B cell (primary cell): ENCODE data around the gene FTSJ3. TPM values are rescaled to one million over a fixed set of nuclear protein-coding genes. Genes with fewer than 3 reads are reported as not detected.
A peak's percentile ranks its signal among the peaks of the same experiment; 100 is the strongest.

Source experiments
- ATAC-seq: fragments of 200-7000 bp; cut with Tn5 transposase; one replicate; pipeline ENCODE4 v1.10.0; 2021; ENCODE audit warnings: low read depth, mild to moderate bottlenecking, moderate number of reproducible peaks, moderate library complexity
- CTCF ChIA-PET: fragments of 350-600 bp; sonication (Branson Sonifier 250); formaldehyde crosslinking; loops from one replicate; lab custom pipeline; 2021; ENCODE audit warnings: antibody characterized with exemption, inconsistent platforms; lab: Charles Lee
- POLR2A ChIA-PET: fragments of 350-600 bp; sonication (Branson Sonifier 250); formaldehyde crosslinking; loops from one replicate; lab custom pipeline; 2021; ENCODE audit warnings: antibody characterized with exemption; lab: Charles Lee
- DNase-seq: peaks from one replicate; pipeline ENCODE4 v3.0.0; 2013
- H2AFZ ChIP-seq: 2 replicates; pipeline ENCODE4 v1.6.1; 2012; ENCODE audit warnings: mild to moderate bottlenecking, low read depth, low read length; ENCODE audit not compliant: insufficient read depth, poor library complexity, severe bottlenecking
- H3K27ac ChIP-seq, 2 donors: 1 replicate in 1 of 2; 2 replicates in 1 of 2; pipeline ENCODE4 v1.5.1; 2012 to 2013; ENCODE audit warnings: low read length in 2 of 2, mild to moderate bottlenecking in 2 of 2, moderate library complexity in 1 of 2
- H3K27me3 ChIP-seq, 4 experiments: fragments of 200-600 bp in 1 of 4; sonication (generic) in 1 of 4; replicated peaks in 1 of 4; 1 replicate in 2 of 4; 2 replicates in 2 of 4; pipeline versions ENCODE4 v1.6.1 to v1.7.0; 2013 to 2016; ENCODE audit warnings: low read length in 3 of 4, mild to moderate bottlenecking in 2 of 4, mixed read lengths in 1 of 4, moderate library complexity in 1 of 4; ENCODE audit not compliant: insufficient read depth in 4 of 4, control insufficient read depth in 3 of 4; ENCODE audit errors: control extremely low read depth in 1 of 4
- H3K36me3 ChIP-seq, 2 experiments: replicated peaks in 1 of 2; 1 replicate in 1 of 2; 2 replicates in 1 of 2; pipeline versions ENCODE4 v1.6.1 to v1.7.1; 2013; ENCODE audit warnings: low read length in 1 of 2; ENCODE audit not compliant: insufficient read depth in 2 of 2, control insufficient read depth in 1 of 2; ENCODE audit errors: control extremely low read depth in 1 of 2, extremely low read depth in 1 of 2
- H3K4me1 ChIP-seq, 2 donors: fragments of 200-600 bp in 1 of 2; sonication (generic) in 1 of 2; 1 replicate in 1 of 2; 2 replicates in 1 of 2; pipeline versions ENCODE4 v1.5.1 to v1.6.1; 2013 to 2017; ENCODE audit warnings: low read length in 2 of 2; ENCODE audit not compliant: control insufficient read depth in 2 of 2, insufficient read depth in 2 of 2
- H3K4me2 ChIP-seq: replicated peaks from 2 replicates; pipeline ENCODE3; 2012; ENCODE audit warnings: mild to moderate bottlenecking, low read depth, low read length; ENCODE audit not compliant: poor library complexity, severe bottlenecking
- H3K4me3 ChIP-seq, 5 experiments: fragments of 200-600 bp in 1 of 5; sonication (generic) in 1 of 5; 1 replicate in 3 of 5; 2 replicates in 2 of 5; pipeline versions ENCODE4 v1.5.1 to v1.7.0; 2011 to 2016; ENCODE audit warnings: low read length in 4 of 5, mild to moderate bottlenecking in 4 of 5, low read depth in 2 of 5, control low read depth in 1 of 5, moderate library complexity in 1 of 5; ENCODE audit not compliant: insufficient read depth in 1 of 5; ENCODE audit errors: control extremely low read depth in 1 of 5, extremely low read depth in 1 of 5
- H3K79me2 ChIP-seq: fragments of 200-600 bp; sonication (generic); one replicate; pipeline ENCODE4 v1.6.0; 2016; ENCODE audit warnings: low read length; ENCODE audit not compliant: control insufficient read depth, insufficient read depth
- H3K9ac ChIP-seq: fragments of 200-600 bp; sonication (generic); 2 replicates; pipeline ENCODE4 v1.6.1; 2017; ENCODE audit warnings: mild to moderate bottlenecking, low read length, moderate library complexity
- H3K9me3 ChIP-seq, 3 donors: one replicate each; pipeline versions ENCODE4 v1.6.1 to v1.7.1; 2013; ENCODE audit warnings: low read length in 2 of 3; ENCODE audit not compliant: control insufficient read depth in 2 of 3, insufficient read depth in 1 of 3; ENCODE audit errors: control extremely low read depth in 1 of 3
- H4K20me1 ChIP-seq: 2 replicates; pipeline ENCODE4 v1.6.0; 2012; ENCODE audit warnings: mild to moderate bottlenecking, low read length; ENCODE audit not compliant: insufficient read depth, control insufficient read depth, poor library complexity, severe bottlenecking
- H3K27ac Mint-ChIP-seq: one replicate; pipeline ENCODE4 v1.8.0; 2021; ENCODE audit warnings: mixed read lengths
- H3K27me3 Mint-ChIP-seq: one replicate; pipeline ENCODE4 v1.8.0; 2021; ENCODE audit warnings: mixed read lengths
- H3K4me1 Mint-ChIP-seq: one replicate; pipeline ENCODE4 v1.8.0; 2021; ENCODE audit warnings: mixed read lengths
- H3K4me3 Mint-ChIP-seq: one replicate; pipeline ENCODE4 v1.8.0; 2021; ENCODE audit warnings: mixed read lengths
- H3K9me3 Mint-ChIP-seq: one replicate; pipeline ENCODE4 v1.8.0; 2022; ENCODE audit warnings: mixed read lengths; ENCODE audit not compliant: insufficient read depth
- CTCF ChIP-seq: fragments of 200-600 bp; IDR thresholded peaks from one replicate; pipeline ENCODE4 v1.8.0; 2022; ENCODE audit warnings: antibody characterized with exemption, mild to moderate bottlenecking
- EZH2 ChIP-seq: IDR thresholded peaks from 2 replicates; pipeline ENCODE4 v1.6.1; 2012; ENCODE audit warnings: borderline replicate concordance, low read depth, mild to moderate bottlenecking, moderate library complexity, low read length; ENCODE audit not compliant: insufficient read depth, poor library complexity, severe bottlenecking
- WGBS: methylation state at CpG from one replicate; pipeline ENCODE4 v1.1.5; 2013; ENCODE audit warnings: missing lambda C conversion rate; ENCODE audit not compliant: insufficient coverage; 5-methylcytosine and 5-hydroxymethylcytosine counted together
- intact Hi-C: fragments of 100-400 bp; cut with micrococcal nuclease; formaldehyde crosslinking; loops from one replicate; pipeline ENCODE4 v1.10.0; 2022
- polyA plus RNA-seq: library from polyadenylated mRNA; depleted of rRNA; stranded (reverse); fragments of >200 nt; gene quantifications from 2 replicates; pipeline ENCODE4 v1.2.3, GENCODE V29; 2012
- total RNA-seq, 2 donors: library from RNA; stranded (reverse); fragments of 120-200 nt in 1 of 2; gene quantifications; 1 replicate in 1 of 2; 2 replicates in 1 of 2; pipeline versions ENCODE4 v1.2.3 to v1.2.4, GENCODE V29; 2013 to 2022

The FTSJ3 gene
- total and polyA plus RNA-seq, 2 donors (not counting 1 experiment from before 2014, with no cell fraction given) = 26.5 to 75.9 TPM

DNA sequence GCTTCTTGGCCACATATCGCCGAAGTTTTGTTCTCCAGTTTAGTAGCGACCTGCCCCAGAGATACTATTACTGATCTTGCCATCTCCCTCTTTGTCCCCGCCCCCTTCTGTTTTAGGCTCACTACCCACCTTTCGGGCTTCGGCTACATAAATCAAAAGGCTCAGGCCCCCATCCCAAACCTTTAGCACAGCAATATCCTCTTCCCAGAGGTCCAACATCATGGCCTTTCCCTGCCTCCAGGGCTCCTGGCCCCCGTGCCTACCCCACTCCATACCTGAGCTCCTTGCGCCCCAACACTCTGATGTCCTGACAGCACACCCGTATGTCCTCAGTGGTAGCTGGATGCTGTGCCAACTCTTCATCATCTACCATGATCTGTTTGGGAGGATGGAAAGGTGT is 3.1 kb downstream of the FTSJ3 start:
- Histone ChIP-seq H3K36me3 (peaks cover 2 to 67% of the 10 kb centered on the region in 2 experiments), H3K79me2 (peaks cover 46% of the 10 kb centered on the region), H4K20me1 (peaks cover 5% of the 10 kb centered on the region), H3K27me3 (no peaks in the 10 kb centered on the region), H3K4me1 (peaks cover 42 to 59% of the 10 kb centered on the region in 2 donors), H3K9ac (no peak overlapping the region), H3K4me2 (no peak overlapping the region), H3K4me3 (no peak overlapping the region), H2AFZ (no peak overlapping the region), H3K27ac (peak overlapping the region in 1 of 2 donors; percentile 92), H3K9me3 (no peaks in the 10 kb centered on the region)
- peaks cover 68% of the 10 kb centered on the region for H3K4me1 Mint-ChIP-seq
- ATAC-seq (no peak), DNase-seq (no peak)
- no peaks in the 10 kb centered on the region for H3K9me3 Mint-ChIP-seq
- CTCF ChIA-PET = interaction anchor here (1.2 kb wide), 2 partner anchors 11 to 48 kb away, joined by 3 read pairs; no protein-coding TSS in a partner anchor
- H3K4me3 Mint-ChIP-seq = no peak overlapping the region
- TF ChIP-seq CTCF (no peak), EZH2 (no peak)
- peak overlapping the region; percentile 65 for H3K27ac Mint-ChIP-seq
- POLR2A ChIA-PET = interaction anchor here (1.0 kb wide), 1 partner anchor 51 kb away, joined by 8 read pairs; the partner anchor contains the start of genes CCDC47 and DDX42
- intact Hi-C loops = no loop called here
- no peaks in the 10 kb centered on the region for H3K27me3 Mint-ChIP-seq
- WGBS = 89% methylated on average over 8 of the region's 9 CpGs

- H3K27ac ChIP-seq = peak overlapping the region in 1 of 2 donors; percentile 92
- H3K4me2 ChIP-seq = no peak overlapping the region
- H3K9me3 ChIP-seq = no peaks in the 10 kb centered on the region
- TF ChIP-seq EZH2 = no peak
- TF ChIP-seq CTCF = no peak
- Mint-ChIP-seq H3K9me3 (no peaks in the 10 kb centered on the region), H3K27me3 (no peaks in the 10 kb centered on the region), H3K4me3 (peak overlapping the region; percentile 15), H3K27ac (peak overlapping the region; percentile 41), H3K4me1 (peaks cover 66% of the 10 kb centered on the region)
- H3K79me2 ChIP-seq = peaks cover 42% of the 10 kb centered on the region
- peaks cover 2 to 68% of the 10 kb centered on the region in 2 experiments for H3K36me3 ChIP-seq
- no peak overlapping the region for H3K9ac ChIP-seq
- ChIA-PET CTCF (interaction anchor here (1.2 kb wide), 2 partner anchors 11 to 48 kb away, joined by 3 read pairs; no protein-coding TSS in a partner anchor), POLR2A (interaction anchor here (1.0 kb wide), 1 partner anchor 50 kb away, joined by 8 read pairs; the partner anchor contains the start of genes CCDC47 and DDX42)
- H3K4me3 ChIP-seq = no peak overlapping the region
- no peaks in the 10 kb centered on the region for H3K27me3 ChIP-seq
- H3K4me1 ChIP-seq = peaks cover 42 to 56% of the 10 kb centered on the region in 2 donors
- peaks cover 5% of the 10 kb centered on the region for H4K20me1 ChIP-seq
- DNase-seq = no peak
- intact Hi-C loops = no loop called here
- H2AFZ ChIP-seq = no peak overlapping the region
- ATAC-seq = no peak
- 93% methylated on average over 8 of the region's 13 CpGs for WGBS
Observed at GRCh38 chr17:63823659-63824331, 3.7 kb downstream of the FTSJ3 start.
